GM13977 (cell line): ENCODE data around the gene PLA2G2F.
"Not testable (repeated sequence)": the region's sequence is repeated elsewhere in the genome, so short reads cannot be mapped to it uniquely, and the experiment has no call there.

ENCODE experiments used
- DNase-seq: peaks from one replicate; pipeline ENCODE4 v3.0.0; 2012; ENCODE audit warnings: low spot score
- in situ Hi-C: fragments of 300-500 bp; cut with MboI; formaldehyde crosslinking; loops from one replicate; pipeline ENCODE4 v1.12.0; 2022; ENCODE audit warnings: low sequenced_read_pairs, low pct_unique_long_range_greater_than_20kb, mixed read lengths, inconsistent platforms; ENCODE audit not compliant: unreplicated experiment
- TF ChIP-seq, protein P1 (sequence below): IDR thresholded peaks from 2 replicates; pipeline ENCODE4 v1.5.1; 2012; ENCODE audit warnings: mild to moderate bottlenecking, control low read depth; ENCODE audit not compliant: insufficient read depth; ENCODE audit errors: extremely low read depth, missing control alignments

The PLA2G2F gene

DNA sequence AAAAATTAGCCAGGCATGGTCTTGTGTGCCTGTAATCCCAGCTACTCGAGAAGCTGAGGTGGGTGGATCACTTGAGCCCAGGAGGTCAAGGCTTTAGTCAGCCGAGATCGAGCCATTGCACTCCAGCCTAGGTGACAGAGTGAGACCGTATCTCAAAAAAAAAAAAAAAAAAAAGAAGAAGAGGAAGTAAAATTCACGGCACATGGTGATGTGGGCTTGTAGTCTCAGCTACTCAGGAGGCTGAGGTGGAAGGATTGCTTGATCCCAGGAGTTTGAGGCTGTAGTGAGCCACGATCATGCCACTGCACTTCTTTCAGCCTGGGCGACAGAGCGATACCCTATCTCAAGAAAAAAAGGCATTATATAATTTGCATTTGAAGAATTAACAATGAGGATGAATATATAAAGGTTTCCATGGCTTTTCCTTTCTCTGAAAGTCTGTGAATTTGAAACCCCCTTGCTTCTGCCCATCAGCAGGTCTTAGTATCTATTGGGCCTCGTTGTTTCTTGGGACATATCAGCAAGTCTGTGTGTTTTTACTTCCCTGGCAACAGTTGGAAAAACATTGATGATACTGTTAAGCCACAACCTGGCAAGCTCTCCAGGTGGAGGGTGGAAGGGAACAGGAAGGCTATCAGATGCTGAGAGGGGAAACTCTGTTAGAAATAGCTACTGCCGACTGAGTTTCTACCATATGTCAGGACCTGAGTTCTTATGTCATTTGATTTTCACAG is 15.2 kb upstream of the PLA2G2F start:
- TF ChIP-seq, protein P1, sequence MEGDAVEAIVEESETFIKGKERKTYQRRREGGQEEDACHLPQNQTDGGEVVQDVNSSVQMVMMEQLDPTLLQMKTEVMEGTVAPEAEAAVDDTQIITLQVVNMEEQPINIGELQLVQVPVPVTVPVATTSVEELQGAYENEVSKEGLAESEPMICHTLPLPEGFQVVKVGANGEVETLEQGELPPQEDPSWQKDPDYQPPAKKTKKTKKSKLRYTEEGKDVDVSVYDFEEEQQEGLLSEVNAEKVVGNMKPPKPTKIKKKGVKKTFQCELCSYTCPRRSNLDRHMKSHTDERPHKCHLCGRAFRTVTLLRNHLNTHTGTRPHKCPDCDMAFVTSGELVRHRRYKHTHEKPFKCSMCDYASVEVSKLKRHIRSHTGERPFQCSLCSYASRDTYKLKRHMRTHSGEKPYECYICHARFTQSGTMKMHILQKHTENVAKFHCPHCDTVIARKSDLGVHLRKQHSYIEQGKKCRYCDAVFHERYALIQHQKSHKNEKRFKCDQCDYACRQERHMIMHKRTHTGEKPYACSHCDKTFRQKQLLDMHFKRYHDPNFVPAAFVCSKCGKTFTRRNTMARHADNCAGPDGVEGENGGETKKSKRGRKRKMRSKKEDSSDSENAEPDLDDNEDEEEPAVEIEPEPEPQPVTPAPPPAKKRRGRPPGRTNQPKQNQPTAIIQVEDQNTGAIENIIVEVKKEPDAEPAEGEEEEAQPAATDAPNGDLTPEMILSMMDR: no peak
- in situ Hi-C loops: no loop called here
- DNase-seq: no peak

DNA sequence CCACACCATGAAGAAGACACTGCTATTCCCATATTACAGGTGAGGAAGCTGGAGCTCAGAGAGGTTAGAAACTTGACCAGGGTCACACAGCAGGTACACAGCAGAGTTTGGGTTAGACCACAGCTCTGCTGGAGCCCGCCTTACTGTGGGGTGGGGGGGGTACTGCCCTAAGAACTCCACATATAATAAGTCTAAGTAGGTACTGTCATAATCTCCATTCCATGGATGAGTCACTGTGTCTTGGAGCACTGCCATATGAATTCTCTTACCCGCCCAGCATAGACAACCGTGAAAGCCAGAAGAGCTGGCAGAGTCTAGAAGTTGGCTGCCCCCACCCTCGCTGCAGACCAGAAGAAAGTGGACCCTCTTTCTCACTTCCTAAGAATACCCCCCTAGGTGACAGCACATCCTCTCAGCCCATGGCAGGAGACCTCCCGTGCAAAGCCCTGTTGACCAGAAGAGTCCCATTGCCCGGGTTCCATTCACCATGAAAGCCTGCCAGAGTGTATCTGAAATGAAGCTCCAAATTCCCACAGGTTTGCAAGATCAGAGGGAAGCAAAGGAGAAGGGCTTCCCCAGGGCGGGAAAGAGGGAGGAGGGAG is 14.6 kb upstream of the PLA2G2F start:
- in situ Hi-C loops: loop anchor here (25.0 kb wide), 1 partner anchor 212 kb away; the partner anchor contains the start of gene PLA2G2E
- TF ChIP-seq, protein P1: no peak
- no peak for DNase-seq

DNA sequence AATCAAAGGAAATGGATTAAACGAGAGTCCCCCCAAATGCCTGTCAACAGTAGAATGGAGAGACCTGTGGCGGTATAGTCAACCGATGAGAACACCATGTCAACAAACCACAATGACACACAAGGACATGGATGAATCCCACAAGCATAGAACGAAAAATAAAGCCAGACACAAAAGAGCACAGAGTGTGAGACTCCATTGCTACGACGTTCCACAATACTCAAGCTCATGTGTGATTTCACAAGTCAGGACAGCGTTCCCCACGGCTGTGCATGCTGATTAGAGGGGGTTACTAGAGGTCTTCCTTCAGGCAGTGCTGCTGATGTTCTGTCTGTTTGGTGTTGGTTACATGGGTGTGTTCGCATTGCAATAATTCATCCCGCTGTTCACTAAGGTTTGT is 14.0 kb upstream of the PLA2G2F start:
- TF ChIP-seq, protein P1: no peak
- no peak for DNase-seq
- in situ Hi-C loops: loop anchor here (25.0 kb wide), 1 partner anchor 213 kb away; the partner anchor contains the start of gene PLA2G2E

DNA sequence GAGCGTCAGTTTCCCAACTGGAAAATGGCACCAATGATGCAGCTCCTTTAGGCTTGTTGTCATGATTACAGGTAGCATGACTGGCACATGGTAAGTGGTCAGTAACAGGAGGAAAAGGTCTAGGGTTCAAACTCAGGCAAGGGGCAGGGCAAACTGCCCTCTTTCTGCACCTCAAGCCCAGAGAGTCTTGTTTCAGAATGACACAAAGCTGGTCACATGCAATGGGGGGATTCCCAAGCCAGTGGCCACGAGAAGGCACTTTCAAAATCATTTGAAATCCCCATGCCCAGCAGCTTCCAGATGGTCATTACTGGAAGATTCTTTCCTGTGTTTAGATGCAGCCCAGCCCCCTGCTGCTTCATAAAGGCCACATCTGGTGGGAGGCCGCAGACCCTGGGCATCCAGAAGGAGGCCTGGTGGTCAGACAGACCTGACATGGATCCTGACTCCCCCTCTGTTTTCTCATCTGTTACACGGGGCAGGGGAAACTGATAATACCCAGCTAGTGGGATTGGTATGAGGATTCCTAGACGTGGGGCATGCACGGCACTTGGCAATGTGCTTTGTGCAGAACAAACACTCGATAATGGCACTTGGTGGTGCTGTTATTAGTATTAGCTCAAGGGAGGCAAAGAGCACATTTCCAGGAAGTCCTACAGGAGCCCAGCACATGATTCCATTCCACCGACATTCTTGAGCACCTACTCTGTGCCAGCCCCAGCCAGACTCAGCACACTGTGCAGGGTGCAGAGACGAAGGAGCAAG is 12.9 kb upstream of the PLA2G2F start:
- in situ Hi-C loops: loop anchor here (25.0 kb wide), 1 partner anchor 214 kb away; the partner anchor contains the start of gene PLA2G2E
- DNase-seq: peak; percentile 65

DNA sequence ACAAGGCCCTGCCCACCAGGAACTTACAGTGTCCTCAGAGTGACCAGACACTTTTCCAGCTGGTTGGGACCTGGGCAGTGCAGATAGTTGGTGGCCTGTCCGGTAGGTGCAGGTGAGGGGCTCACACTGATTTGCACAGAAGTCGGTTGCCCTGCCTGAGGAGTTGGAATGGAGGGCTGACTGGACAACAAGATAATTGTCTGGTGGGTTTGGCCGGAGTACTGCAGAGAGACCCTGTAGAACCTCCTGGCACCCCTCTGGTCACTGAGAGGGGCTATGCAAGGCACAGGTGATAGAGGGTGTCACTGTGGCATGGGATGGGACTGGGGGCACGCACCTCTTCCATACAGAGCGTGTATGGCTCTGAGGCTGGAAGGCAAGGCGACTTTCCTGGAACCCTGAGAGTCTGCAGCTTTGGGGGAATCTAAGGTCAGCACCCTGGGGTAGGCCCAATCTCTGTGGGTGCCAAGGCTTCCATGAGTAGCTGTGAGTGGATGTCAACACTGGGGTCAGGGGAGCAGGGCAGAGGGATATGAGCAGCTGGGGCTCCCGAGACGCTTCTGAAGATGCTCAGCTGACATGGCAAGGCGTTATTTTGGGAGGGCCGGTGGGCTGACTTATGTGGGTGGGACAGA is 12.2 kb upstream of the PLA2G2F start:
- TF ChIP-seq, protein P1: no peak
- DNase-seq: no peak
- in situ Hi-C loops: loop anchor here (25.0 kb wide), 1 partner anchor 215 kb away; the partner anchor contains the start of gene PLA2G2E

More for the DNA sequence above, 12.9 kb upstream of the PLA2G2F start:
- TF ChIP-seq, protein P1: no peak

DNA sequence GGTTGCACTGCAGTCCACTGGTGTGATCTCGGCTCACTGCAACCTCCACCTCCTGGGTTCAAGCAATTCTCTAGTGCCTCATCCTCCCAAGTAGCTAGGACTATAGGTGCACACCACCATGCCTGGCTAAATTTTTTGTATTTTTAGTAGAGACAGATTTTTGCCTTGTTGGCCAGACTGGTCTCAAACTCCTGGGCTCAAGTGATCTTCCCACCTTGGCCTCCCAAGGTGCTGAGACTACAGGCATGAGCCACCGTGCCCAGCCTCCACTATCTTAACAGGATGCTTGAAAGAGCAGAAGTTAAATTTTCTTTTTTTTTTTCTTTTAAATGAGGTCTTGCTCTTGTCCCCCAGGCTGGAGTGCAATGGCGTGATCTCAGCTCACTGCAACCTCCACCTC is 8.6 kb upstream of the PLA2G2F start:
- in situ Hi-C loops: loop anchor here (25.0 kb wide), 1 partner anchor 218 kb away; the partner anchor contains the start of gene PLA2G2E
- DNase-seq: not testable (repeated sequence)
